Breast epithelium (tissue), 3 donors: ENCODE measurements around the gene PIK3C2G.

Source experiments
- CTCF ChIP-seq, 3 donors: fragments of 450-650 bp; IDR thresholded peaks; one replicate each; pipeline ENCODE4 v1.5.1; 2016 to 2017; ENCODE audit warnings: antibody characterized with exemption in 3 of 3, mild to moderate bottlenecking in 3 of 3, moderate library complexity in 3 of 3
- POLR2A ChIP-seq: fragments of 450-650 bp; IDR thresholded peaks from one replicate; pipeline ENCODE4 v1.6.1; 2016; ENCODE audit warnings: antibody characterized with exemption, mild to moderate bottlenecking, moderate library complexity
- POLR2AphosphoS5 ChIP-seq, 3 donors: sonication (generic); formaldehyde crosslinking; IDR thresholded peaks; one replicate each; pipeline ENCODE4 v1.6.1; 2017; ENCODE audit warnings: antibody characterized with exemption in 3 of 3

GRCh38 chr12:18462442-18462841 is 201.1 kb downstream of the PIK3C2G start:
- TF ChIP-seq POLR2A (no peak), POLR2AphosphoS5 (IDR thresholded peaks at IDR 0.05) (no peak), CTCF (IDR thresholded peaks at IDR 0.05) (no peak)
